ENCODE results near the gene ANXA2.
"Not testable (repeated sequence)": the region's sequence is repeated elsewhere in the genome, so short reads cannot be mapped to it uniquely, and the experiment has no call there.

The ANXA2 gene

DNA sequence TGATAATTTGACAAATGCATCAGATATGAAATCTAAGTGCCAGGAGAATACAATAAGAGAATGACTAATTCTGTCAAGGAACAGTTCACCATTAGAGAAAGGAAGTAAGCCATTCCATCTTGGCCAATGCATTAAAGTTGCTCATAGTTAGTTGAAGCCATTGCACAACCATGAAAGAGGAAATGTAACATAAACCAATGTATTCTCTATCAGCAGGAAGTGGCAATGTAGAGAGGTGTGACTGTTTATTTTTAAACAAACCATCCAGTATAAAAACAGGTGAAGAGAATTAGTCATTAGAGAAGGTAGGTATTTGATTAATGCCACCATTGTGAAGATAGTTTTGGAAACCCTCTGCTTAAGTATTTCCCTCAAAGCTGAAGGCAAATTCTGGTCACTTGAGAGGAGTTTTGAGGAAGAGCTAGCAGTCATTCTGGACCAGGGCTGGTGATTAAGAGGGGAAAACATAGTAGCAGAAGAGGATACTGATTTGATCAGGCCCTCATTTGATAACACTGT lies 10.7 kb upstream of the ANXA2 start:
- no peak overlapping the region for H3K9ac ChIP-seq (ENCODE audit: low read length)
- peaks cover 12% of the 10 kb centered on the region for H3K4me1 ChIP-seq (ENCODE audit: control insufficient read depth, insufficient read depth, low read length)
- H3K36me3 ChIP-seq (ENCODE audit: control insufficient read depth, insufficient read depth, low read length), result no peaks in the 10 kb centered on the region

DNA sequence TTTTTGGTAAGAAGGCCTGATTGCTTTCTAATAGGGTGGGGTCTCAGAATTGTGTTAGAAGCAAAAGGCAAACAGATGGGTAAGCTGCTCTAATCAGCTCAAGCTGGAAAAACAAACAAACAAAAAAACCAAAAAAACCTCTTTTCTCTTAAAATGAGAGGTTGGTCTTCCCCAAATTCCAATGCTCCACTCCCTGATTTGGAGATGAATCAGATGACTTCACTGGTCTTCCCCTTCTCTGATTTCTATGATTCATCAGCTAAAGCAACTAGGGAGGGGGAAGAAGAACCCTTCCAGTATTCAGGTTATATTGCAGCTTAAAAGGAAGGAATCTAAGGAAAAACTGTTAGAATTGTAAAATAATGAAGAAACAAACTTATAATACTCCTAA lies 9.6 kb upstream of the ANXA2 start:
- peaks cover 9% of the 10 kb centered on the region for H3K4me1 ChIP-seq (ENCODE audit: control insufficient read depth, insufficient read depth, low read length)
- no peak overlapping the region for H3K4me3 ChIP-seq (ENCODE audit: low read depth, low read length)
- H3K9ac ChIP-seq (ENCODE audit: low read length), result no peak overlapping the region
- no peaks in the 10 kb centered on the region for H3K27me3 ChIP-seq (ENCODE audit: control insufficient read depth, insufficient read depth, low read length)
- no peak overlapping the region for H3K27ac ChIP-seq (ENCODE audit: low read depth, low read length)
- H3K9me3 ChIP-seq (ENCODE audit: control insufficient read depth, insufficient read depth, low read depth, low read length), result no peaks in the 10 kb centered on the region
- H3K36me3 ChIP-seq (ENCODE audit: control insufficient read depth, insufficient read depth, low read length), result no peaks in the 10 kb centered on the region

More for the DNA sequence above, 10.7 kb upstream of the ANXA2 start:
- Histone ChIP-seq H3K4me3 (ENCODE audit: low read depth, low read length) (no peak overlapping the region), H3K27me3 (ENCODE audit: control insufficient read depth, insufficient read depth, low read length) (no peaks in the 10 kb centered on the region), H3K9me3 (ENCODE audit: control insufficient read depth, insufficient read depth, low read depth, low read length) (no peaks in the 10 kb centered on the region), H3K27ac (ENCODE audit: low read depth, low read length) (no peak overlapping the region)

DNA sequence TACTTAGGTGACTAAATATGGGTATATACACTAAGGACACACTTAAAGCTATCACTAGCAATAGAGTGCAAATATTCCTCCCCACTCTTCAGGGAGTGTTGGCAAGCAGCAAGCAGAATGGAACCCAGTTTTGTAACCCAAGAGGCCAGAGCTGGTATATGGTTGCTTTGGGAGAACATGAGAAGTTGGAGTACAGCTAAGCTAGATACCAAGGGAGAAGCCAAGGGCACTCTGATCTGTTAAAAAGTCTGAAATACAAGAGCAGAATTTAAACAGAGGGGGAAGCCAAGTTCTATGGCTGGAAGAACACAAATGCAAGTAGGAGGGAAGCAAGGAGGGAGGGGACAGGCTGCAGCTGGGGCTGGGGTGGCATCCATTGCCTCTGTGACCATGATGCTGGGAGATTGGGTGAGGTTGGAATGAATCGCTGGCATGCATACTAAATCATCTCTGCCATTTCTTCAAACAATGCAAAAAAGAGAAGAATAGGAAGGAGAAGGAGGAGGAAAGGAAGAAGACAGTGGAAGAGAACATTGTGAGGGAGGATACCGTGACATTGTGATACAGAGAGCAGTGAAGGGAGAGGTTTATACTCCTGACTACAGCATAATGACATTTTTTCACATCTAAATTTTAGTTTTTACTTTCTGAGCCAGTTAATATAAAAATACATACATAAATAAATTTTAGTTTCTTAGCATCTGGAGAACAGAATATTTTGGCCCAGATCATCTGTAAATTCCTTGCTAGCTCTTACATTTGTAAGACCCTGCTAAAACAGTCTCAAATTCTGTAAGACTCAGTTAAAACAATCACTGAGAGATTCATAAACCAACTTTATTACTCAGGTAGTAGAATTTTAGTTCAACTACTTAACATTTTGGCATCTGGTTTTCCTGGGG lies 9.0 kb upstream of the ANXA2 start:
- H3K36me3 ChIP-seq (ENCODE audit: control insufficient read depth, insufficient read depth, low read length), result no peaks in the 10 kb centered on the region
- H3K4me3 ChIP-seq (ENCODE audit: low read depth, low read length), result no peak overlapping the region
- H3K27ac ChIP-seq (ENCODE audit: low read depth, low read length), result no peak overlapping the region
- H3K27me3 ChIP-seq (ENCODE audit: control insufficient read depth, insufficient read depth, low read length), result no peaks in the 10 kb centered on the region
- H3K9ac ChIP-seq (ENCODE audit: low read length), result no peak overlapping the region
- no peaks in the 10 kb centered on the region for H3K9me3 ChIP-seq (ENCODE audit: control insufficient read depth, insufficient read depth, low read depth, low read length)
- peaks cover 9% of the 10 kb centered on the region for H3K4me1 ChIP-seq (ENCODE audit: control insufficient read depth, insufficient read depth, low read length)

DNA sequence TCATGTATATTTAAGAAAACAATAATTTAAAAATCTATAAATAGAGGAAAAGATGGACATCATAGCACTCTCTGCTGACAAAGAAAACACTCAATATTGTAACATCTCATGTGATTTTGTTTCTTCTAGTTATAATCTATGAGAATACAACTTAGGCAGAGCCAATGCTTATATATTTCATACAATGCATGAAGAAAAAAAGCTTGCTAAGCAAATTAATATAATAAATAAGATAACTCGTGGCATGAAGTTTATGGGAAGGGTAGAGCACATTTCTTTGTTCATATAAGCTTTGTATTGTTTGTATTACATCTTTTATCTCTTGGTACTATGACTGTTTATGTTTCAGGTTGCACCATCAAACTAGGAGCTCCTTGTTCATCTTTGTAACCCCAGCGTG lies 7.6 kb upstream of the ANXA2 start:
- peaks cover 11% of the 10 kb centered on the region for H3K4me1 ChIP-seq (ENCODE audit: control insufficient read depth, insufficient read depth, low read length)
- H3K27ac ChIP-seq (ENCODE audit: low read depth, low read length), result no peak overlapping the region
- no peaks in the 10 kb centered on the region for H3K36me3 ChIP-seq (ENCODE audit: control insufficient read depth, insufficient read depth, low read length)

DNA sequence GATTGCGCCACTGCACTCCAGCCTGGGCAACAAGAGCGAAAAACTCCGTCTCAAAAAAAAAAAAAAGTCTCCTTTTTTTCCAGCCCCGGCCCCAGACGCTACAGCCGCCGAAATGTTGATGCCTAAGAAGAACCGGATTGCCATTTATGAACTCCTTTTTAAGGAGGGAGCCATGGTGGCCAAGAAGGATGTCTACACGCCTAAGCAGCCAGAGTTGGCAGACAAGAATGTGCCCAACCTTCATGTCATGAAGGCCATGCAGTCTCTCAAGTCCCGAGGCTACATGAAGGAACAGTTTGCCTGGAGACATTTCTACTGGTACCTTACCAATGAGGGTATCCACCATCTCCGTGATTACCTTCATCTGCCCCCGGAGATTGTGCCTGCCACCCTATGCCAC lies 6.6 kb upstream of the ANXA2 start:
- not testable (repeated sequence) for H3K27ac ChIP-seq (ENCODE audit: low read depth, low read length); H3K36me3 ChIP-seq (ENCODE audit: control insufficient read depth, insufficient read depth, low read length); H3K4me3 ChIP-seq (ENCODE audit: low read depth, low read length); H3K9ac ChIP-seq (ENCODE audit: low read length); H3K9me3 ChIP-seq (ENCODE audit: control insufficient read depth, insufficient read depth, low read depth, low read length); H3K27me3 ChIP-seq (ENCODE audit: control insufficient read depth, insufficient read depth, low read length)
- peaks cover 21% of the 10 kb centered on the region for H3K4me1 ChIP-seq (ENCODE audit: control insufficient read depth, insufficient read depth, low read length)

More for the DNA sequence above, 7.6 kb upstream of the ANXA2 start:
- Histone ChIP-seq H3K9ac (ENCODE audit: low read length) (no peak overlapping the region), H3K9me3 (ENCODE audit: control insufficient read depth, insufficient read depth, low read depth, low read length) (no peaks in the 10 kb centered on the region), H3K4me3 (ENCODE audit: low read depth, low read length) (no peak overlapping the region), H3K27me3 (ENCODE audit: control insufficient read depth, insufficient read depth, low read length) (no peaks in the 10 kb centered on the region)

DNA sequence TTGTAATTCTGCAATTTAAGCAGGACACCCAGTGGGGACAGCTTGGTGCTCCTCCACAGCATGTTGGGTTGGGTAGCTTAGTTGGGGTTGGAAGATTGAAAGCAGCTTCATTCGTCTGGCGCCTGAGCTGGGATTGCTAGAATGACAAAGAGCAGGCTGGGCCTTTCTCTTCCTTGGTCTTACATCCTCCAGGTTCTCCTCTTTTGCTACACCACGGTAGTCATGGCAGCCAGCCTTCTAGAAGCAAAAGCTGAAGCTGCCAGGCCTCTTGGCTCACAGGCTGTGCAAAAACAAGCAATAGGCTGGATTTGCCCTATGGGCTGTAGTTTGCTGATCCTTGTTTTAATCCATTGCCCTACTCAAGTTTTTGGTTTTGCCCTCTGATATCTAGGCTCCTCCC lies 3.2 kb upstream of the ANXA2 start:
- Histone ChIP-seq H3K36me3 (ENCODE audit: control insufficient read depth, insufficient read depth, low read length) (peaks cover 7% of the 10 kb centered on the region; the same call in 1 of the 2 replicates), H3K4me3 (ENCODE audit: low read depth, low read length) (no peak overlapping the region), H3K27me3 (ENCODE audit: control insufficient read depth, insufficient read depth, low read length) (no peaks in the 10 kb centered on the region), H3K27ac (ENCODE audit: low read depth, low read length) (no peak overlapping the region), H3K4me1 (ENCODE audit: control insufficient read depth, insufficient read depth, low read length) (peaks cover 28% of the 10 kb centered on the region), H3K9me3 (ENCODE audit: control insufficient read depth, insufficient read depth, low read depth, low read length) (no peaks in the 10 kb centered on the region), H3K9ac (ENCODE audit: low read length) (no peak overlapping the region)

DNA sequence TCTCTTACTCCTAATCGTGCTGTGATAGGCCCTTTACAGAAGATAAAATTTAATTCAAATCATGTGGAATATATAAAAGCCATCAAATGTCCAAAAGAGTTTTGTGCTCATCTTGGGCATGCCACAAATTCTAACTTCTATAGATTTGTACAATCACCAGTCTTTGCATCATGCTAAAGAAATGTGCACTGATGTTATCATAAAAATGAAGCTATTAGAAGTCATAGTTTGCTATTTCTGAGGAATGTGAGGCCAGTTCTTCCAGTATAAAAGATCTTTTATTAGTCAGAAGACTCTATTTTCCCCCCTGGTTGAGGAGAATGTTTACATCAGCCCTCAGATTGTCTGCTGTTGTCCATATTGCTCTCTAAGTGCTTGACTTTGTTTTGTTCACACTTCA lies 2.1 kb upstream of the ANXA2 start:
- no peak overlapping the region for H3K9ac ChIP-seq (ENCODE audit: low read length)
- H3K4me3 ChIP-seq (ENCODE audit: low read depth, low read length), result peak overlapping the region; percentile 76; the same call in 1 of the 2 replicates
- H3K27me3 ChIP-seq (ENCODE audit: control insufficient read depth, insufficient read depth, low read length), result no peaks in the 10 kb centered on the region
- no peak overlapping the region for H3K27ac ChIP-seq (ENCODE audit: low read depth, low read length)
- H3K36me3 ChIP-seq (ENCODE audit: control insufficient read depth, insufficient read depth, low read length), result peaks cover 17% of the 10 kb centered on the region; the same call in 1 of the 2 replicates
- no peaks in the 10 kb centered on the region for H3K9me3 ChIP-seq (ENCODE audit: control insufficient read depth, insufficient read depth, low read depth, low read length)
- H3K4me1 ChIP-seq (ENCODE audit: control insufficient read depth, insufficient read depth, low read length), result peaks cover 37% of the 10 kb centered on the region

DNA sequence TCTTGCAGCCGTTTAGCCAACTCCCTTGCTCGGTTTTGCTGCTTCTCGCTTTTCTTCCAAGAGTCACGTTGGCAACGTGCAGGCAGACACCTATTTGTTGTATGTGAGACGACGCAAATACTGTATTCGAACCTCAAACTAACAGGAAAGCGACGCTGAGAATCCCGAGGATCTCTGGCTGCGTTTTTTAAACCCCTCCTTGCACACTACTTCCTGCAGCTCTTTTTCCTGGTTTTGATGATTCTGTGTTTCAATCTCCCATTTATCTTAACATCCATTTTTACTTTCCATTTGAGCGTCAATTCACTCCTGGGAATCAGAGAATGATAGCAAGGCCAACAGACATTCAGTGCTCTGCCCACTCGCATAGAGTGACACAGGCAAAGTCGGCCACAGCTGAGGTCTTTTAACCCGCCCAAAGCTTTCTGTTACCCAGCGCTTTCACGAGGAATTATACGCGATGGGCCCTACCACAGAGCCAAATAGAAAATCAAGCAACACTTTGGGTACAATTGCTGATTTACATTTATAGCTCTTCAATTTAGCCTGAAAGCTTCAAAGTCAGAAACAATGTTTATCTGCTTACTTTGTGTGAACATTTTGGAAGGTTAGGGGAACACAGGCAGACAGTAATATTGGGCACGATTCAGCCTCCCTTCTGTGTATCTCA lies 1.6 kb upstream of the ANXA2 start:
- Histone ChIP-seq H3K4me3 (ENCODE audit: low read depth, low read length) (peak overlapping the region; percentile 76), H3K9ac (ENCODE audit: low read length) (peak overlapping the region; percentile 89), H3K4me1 (ENCODE audit: control insufficient read depth, insufficient read depth, low read length) (peaks cover 42% of the 10 kb centered on the region)

DNA sequence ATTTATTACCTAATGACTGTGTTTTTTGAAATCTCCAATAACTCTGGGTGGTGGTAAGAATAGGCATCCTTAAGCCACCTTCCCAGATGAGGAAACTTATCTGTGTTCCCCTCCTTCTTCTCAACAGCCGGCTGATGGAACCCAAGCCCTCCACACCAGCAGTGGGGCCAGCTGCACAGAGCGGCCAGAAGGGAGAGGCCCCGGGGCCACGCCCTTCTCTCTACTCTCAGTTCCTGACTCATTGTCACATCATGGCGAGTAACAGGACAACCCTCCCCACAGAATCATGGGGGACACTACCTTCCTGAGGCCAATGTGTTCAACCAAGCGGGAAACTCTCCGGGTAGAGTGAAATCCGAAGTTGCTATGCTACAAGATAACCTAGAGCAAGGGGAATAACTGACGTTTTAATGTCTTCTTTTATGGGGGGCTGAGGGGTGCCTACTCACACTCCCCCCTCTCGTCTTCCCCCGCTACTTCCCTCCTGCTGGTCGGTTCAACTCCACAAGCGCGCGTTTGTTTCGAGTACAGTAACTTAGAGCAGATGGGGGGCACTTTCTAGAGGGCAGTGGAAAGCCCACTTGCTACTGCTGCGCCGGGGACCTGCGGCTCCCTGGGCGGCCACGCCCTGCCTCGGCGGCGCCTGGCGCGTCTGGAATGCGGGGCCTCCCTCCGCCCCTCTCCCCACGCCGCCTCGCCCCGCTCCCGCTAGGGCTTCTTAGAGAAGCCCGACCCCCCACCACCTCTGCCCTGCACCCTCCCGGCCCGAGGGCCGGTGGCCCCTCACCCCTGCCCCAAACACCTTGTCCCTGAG lies 621 bp downstream of the ANXA2 start:
- peak overlapping the region; percentile 98 for H3K27ac ChIP-seq (ENCODE audit: low read depth, low read length)
- H3K9ac ChIP-seq (ENCODE audit: low read length), result peak overlapping the region; percentile 89

More for the DNA sequence above, 1.6 kb upstream of the ANXA2 start:
- peaks cover 22% of the 10 kb centered on the region; the same call in 1 of the 2 replicates for H3K36me3 ChIP-seq (ENCODE audit: control insufficient read depth, insufficient read depth, low read length)
- H3K27ac ChIP-seq (ENCODE audit: low read depth, low read length), result no peak overlapping the region
- no peaks in the 10 kb centered on the region for H3K9me3 ChIP-seq (ENCODE audit: control insufficient read depth, insufficient read depth, low read depth, low read length)
- H3K27me3 ChIP-seq (ENCODE audit: control insufficient read depth, insufficient read depth, low read length), result no peaks in the 10 kb centered on the region

DNA sequence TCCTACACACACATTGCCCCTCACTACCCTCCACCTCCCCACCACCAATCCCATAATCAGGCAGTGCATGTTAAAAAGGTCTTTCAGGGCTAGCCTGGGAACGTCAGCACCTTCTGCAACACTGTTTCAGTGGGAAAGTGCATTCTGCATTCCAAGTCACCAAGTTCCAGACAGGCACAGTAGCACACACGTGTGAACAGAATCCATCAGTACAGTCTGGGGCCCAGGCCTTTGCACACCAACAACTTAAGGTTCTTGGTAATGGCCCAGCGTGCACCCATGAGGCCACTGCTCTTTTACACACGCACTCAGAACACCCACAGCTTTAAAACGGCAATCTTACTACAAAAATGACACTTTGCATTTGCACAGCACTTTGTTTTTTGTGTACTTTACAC lies 1.2 kb downstream of the ANXA2 start:
- H3K27me3 ChIP-seq (ENCODE audit: control insufficient read depth, insufficient read depth, low read length), result no peaks in the 10 kb centered on the region
- H3K4me3 ChIP-seq (ENCODE audit: low read depth, low read length), result peak overlapping the region; percentile 76
- peak overlapping the region; percentile 98; the same call in 1 of the 2 replicates for H3K27ac ChIP-seq (ENCODE audit: low read depth, low read length)
- peaks cover 34% of the 10 kb centered on the region; the same call in 1 of the 2 replicates for H3K36me3 ChIP-seq (ENCODE audit: control insufficient read depth, insufficient read depth, low read length)
- no peaks in the 10 kb centered on the region for H3K9me3 ChIP-seq (ENCODE audit: control insufficient read depth, insufficient read depth, low read depth, low read length)
- H3K9ac ChIP-seq (ENCODE audit: low read length), result peak overlapping the region; percentile 89
- H3K4me1 ChIP-seq (ENCODE audit: control insufficient read depth, insufficient read depth, low read length), result peaks cover 70% of the 10 kb centered on the region

More for the DNA sequence above, 621 bp downstream of the ANXA2 start:
- Histone ChIP-seq H3K4me3 (ENCODE audit: low read depth, low read length) (peak overlapping the region; percentile 76), H3K36me3 (ENCODE audit: control insufficient read depth, insufficient read depth, low read length) (peaks cover 34% of the 10 kb centered on the region; the same call in 1 of the 2 replicates), H3K4me1 (ENCODE audit: control insufficient read depth, insufficient read depth, low read length) (peaks cover 64% of the 10 kb centered on the region), H3K9me3 (ENCODE audit: control insufficient read depth, insufficient read depth, low read depth, low read length) (no peaks in the 10 kb centered on the region), H3K27me3 (ENCODE audit: control insufficient read depth, insufficient read depth, low read length) (no peaks in the 10 kb centered on the region)
